SK-N-SH (cell line): ENCODE measurements around the gene TTC17. TPM values are rescaled to one million over a fixed set of nuclear protein-coding genes. Genes with fewer than 3 reads are reported as not detected.

ENCODE experiments used
- CTCF ChIA-PET: fragments of 300-600, 350-600 bp; formaldehyde crosslinking; extraction: SDS; loops from one replicate; lab custom pipeline; 2021; lab: Yijun Ruan, JAX
- POLR2A ChIA-PET: fragments of 350-600 bp; sonication (Branson Sonifier 250); formaldehyde crosslinking; extraction: SDS; loops from one replicate; lab custom pipeline; 2020; ENCODE audit warnings: antibody characterized with exemption, inconsistent platforms; lab: Yijun Ruan, JAX
- DNase-seq: peaks from one replicate; pipeline ENCODE4 v3.0.0; 2012
- H2AFZ ChIP-seq: fragments of 200-600 bp; sonication (generic); 2 replicates; pipeline ENCODE4 v1.8.1; 2016; ENCODE audit warnings: antibody characterized with exemption, mild to moderate bottlenecking, low read depth
- H3F3A ChIP-seq: fragments of 200-600 bp; sonication (generic); replicated peaks from 2 replicates; pipeline ENCODE3; 2016; ENCODE audit warnings: antibody characterized with exemption, mild to moderate bottlenecking; ENCODE audit not compliant: insufficient read depth
- H3K27ac ChIP-seq, 2 experiments: fragments of 200-500 bp in 1 of 2; fragments of 200-600 bp in 1 of 2; sonication (Bioruptor generic) in 1 of 2; sonication (generic), shearing (Covaris generic) in 1 of 2; 2 replicates each; pipeline versions ENCODE4 v1.5.1 to v1.6.1; 2014 to 2016; ENCODE audit warnings: low read depth in 2 of 2, inconsistent platforms in 1 of 2, low read length in 1 of 2, mild to moderate bottlenecking in 1 of 2, mixed read lengths in 1 of 2
- H3K27me3 ChIP-seq: fragments of 200-600 bp; sonication (generic), shearing (Covaris generic); 2 replicates; pipeline ENCODE4 v1.6.1; 2016; ENCODE audit warnings: mixed run types; ENCODE audit not compliant: insufficient read depth
- H3K36me3 ChIP-seq, 2 experiments: fragments of 200-500 bp in 1 of 2; fragments of 200-600 bp in 1 of 2; sonication (Bioruptor generic) in 1 of 2; sonication (generic) in 1 of 2; replicated peaks in 1 of 2; 2 replicates each; pipeline versions ENCODE3 to v1.5.1; 2014 to 2016; ENCODE audit warnings: low read length in 1 of 2, mild to moderate bottlenecking in 1 of 2; ENCODE audit not compliant: insufficient read depth in 2 of 2, control insufficient read depth in 1 of 2
- H3K4me1 ChIP-seq, 2 experiments: fragments of 200-500 bp in 1 of 2; fragments of 200-600 bp in 1 of 2; sonication (Bioruptor generic) in 1 of 2; sonication (generic), shearing (Covaris generic) in 1 of 2; 2 replicates each; pipeline versions ENCODE4 v1.5.1 to v1.6.1; 2014 to 2016; ENCODE audit warnings: low read depth in 1 of 2, low read length in 1 of 2, mixed run types in 1 of 2; ENCODE audit not compliant: insufficient read depth in 2 of 2, control insufficient read depth in 1 of 2
- H3K4me2 ChIP-seq: fragments of 200-600 bp; sonication (generic), shearing (Covaris generic); 2 replicates; pipeline ENCODE4 v1.6.1; 2017; ENCODE audit warnings: mixed run types
- H3K4me3 ChIP-seq, 2 experiments: fragments of 200-500 bp in 1 of 2; fragments of 200-600 bp in 1 of 2; sonication (Bioruptor generic) in 1 of 2; sonication (generic), shearing (Covaris generic) in 1 of 2; 2 replicates each; pipeline versions ENCODE4 v1.5.1 to v1.8.1; 2014 to 2016; ENCODE audit warnings: low read depth in 2 of 2, inconsistent platforms in 1 of 2, low read length in 1 of 2, mild to moderate bottlenecking in 1 of 2, mixed read lengths in 1 of 2, moderate library complexity in 1 of 2
- H3K79me2 ChIP-seq: fragments of 200-600 bp; sonication (generic); 2 replicates; pipeline ENCODE4 v1.8.1; 2017; ENCODE audit warnings: mild to moderate bottlenecking; ENCODE audit not compliant: insufficient read depth
- H3K9ac ChIP-seq: fragments of 200-600 bp; sonication (generic); 2 replicates; pipeline ENCODE4 v1.6.1; 2017; ENCODE audit warnings: mixed run types
- H3K9me2 ChIP-seq: fragments of 200-600 bp; sonication (generic); 2 replicates; pipeline ENCODE4 v1.6.1; 2017; ENCODE audit warnings: mixed run types
- H3K9me3 ChIP-seq: fragments of 200-600 bp; sonication (generic); 2 replicates; pipeline ENCODE4 v1.6.1; 2017; ENCODE audit warnings: mixed run types, mild to moderate bottlenecking, moderate library complexity
- H4K20me1 ChIP-seq: fragments of 200-600 bp; sonication (generic); 2 replicates; pipeline ENCODE4 v1.6.1; 2017; ENCODE audit warnings: mild to moderate bottlenecking, mixed run types; ENCODE audit not compliant: insufficient read depth
- CHD2 ChIP-seq: fragments of 150-350 bp; IDR thresholded peaks from 2 replicates; pipeline ENCODE4 v1.6.1; 2018; ENCODE audit warnings: low read length; ENCODE audit not compliant: partially characterized antibody
- ELF1 ChIP-seq: IDR thresholded peaks from 2 replicates; pipeline ENCODE4 v1.4.0; 2012
- EP300 ChIP-seq, 2 experiments: IDR thresholded peaks; 2 replicates each; pipeline versions ENCODE4 v1.4.0 to v1.6.1; 2012; ENCODE audit warnings: borderline replicate concordance in 1 of 2, low read depth in 1 of 2, low read length in 1 of 2
- FOSL2 ChIP-seq: IDR thresholded peaks from 2 replicates; pipeline ENCODE4 v1.4.0; 2012; ENCODE audit warnings: low read depth, mild to moderate bottlenecking, moderate library complexity, borderline replicate concordance
- GATA2 ChIP-seq: sonication (generic); formaldehyde crosslinking; IDR thresholded peaks from 2 replicates; pipeline ENCODE4 v1.5.0; 2020; ENCODE audit warnings: mild to moderate bottlenecking, missing genetic modification reagents
- IRF3 ChIP-seq: fragments of 150-350 bp; IDR thresholded peaks from 2 replicates; pipeline ENCODE4 v1.6.1; 2016; ENCODE audit warnings: mild to moderate bottlenecking, low read depth, low read length
- JUND ChIP-seq: IDR thresholded peaks from 2 replicates; pipeline ENCODE4 v1.4.0; 2012
- MAX ChIP-seq: IDR thresholded peaks from 2 replicates; pipeline ENCODE4 v1.4.0; 2012; ENCODE audit warnings: low read depth
- MEF2A ChIP-seq: IDR thresholded peaks from 2 replicates; pipeline ENCODE4 v1.4.0; 2012; ENCODE audit warnings: low read depth, borderline replicate concordance
- MXI1 ChIP-seq: IDR thresholded peaks from 2 replicates; pipeline ENCODE4 v1.6.1; 2012; ENCODE audit warnings: mild to moderate bottlenecking, low read depth, low read length, improper control_type of control experiment
- NFIC ChIP-seq: IDR thresholded peaks from 2 replicates; pipeline ENCODE4 v1.4.0; 2012; ENCODE audit warnings: borderline replicate concordance
- POLR2AphosphoS5 ChIP-seq: IDR thresholded peaks from 2 replicates; pipeline ENCODE4 v1.6.1; 2012; ENCODE audit warnings: low read depth, low read length
- RCOR1 ChIP-seq: fragments of 150-350 bp; IDR thresholded peaks from 2 replicates; pipeline ENCODE4 v1.6.1; 2017; ENCODE audit warnings: antibody characterized with exemption, low read length
- RFX5 ChIP-seq: IDR thresholded peaks from 2 replicates; pipeline ENCODE4 v1.6.1; 2012; ENCODE audit warnings: mild to moderate bottlenecking, improper control_type of control experiment, low read length
- TAF1 ChIP-seq: IDR thresholded peaks from 2 replicates; pipeline ENCODE4 v1.6.1; 2012; ENCODE audit warnings: low read depth, mild to moderate bottlenecking, low read length, moderate library complexity, borderline replicate concordance
- TCF12 ChIP-seq: IDR thresholded peaks from 2 replicates; pipeline ENCODE4 v1.4.0; 2012
- USF2 ChIP-seq: fragments of 150-350 bp; IDR thresholded peaks from 2 replicates; pipeline ENCODE4 v1.6.1; 2017; ENCODE audit warnings: antibody characterized with exemption, low read length, low read depth, borderline replicate concordance
- YY1 ChIP-seq: IDR thresholded peaks from 2 replicates; pipeline ENCODE4 v1.4.0; 2012; ENCODE audit warnings: low read depth, mild to moderate bottlenecking
- ZBTB33 ChIP-seq: IDR thresholded peaks from 2 replicates; pipeline ENCODE4 v1.4.0; 2012; ENCODE audit warnings: low read depth, borderline replicate concordance
- WGBS: methylation state at CpG from one replicate; pipeline ENCODE4 v1.1.6; 2017; ENCODE audit warnings: low lambda C conversion rate; 5-methylcytosine and 5-hydroxymethylcytosine counted together
- polyA plus RNA-seq, 3 experiments: library from polyadenylated mRNA; depleted of rRNA; stranded (reverse); fragments of >200 nt; gene quantifications; 2 replicates each; pipeline ENCODE4 v1.2.3, GENCODE V29; 2012
- TF ChIP-seq, protein P1 (sequence below): IDR thresholded peaks from 2 replicates; pipeline ENCODE4; 2012

TTC17 gene
- polyA plus RNA-seq, 1 of the 3 experiments (the other 2 are of a cell fraction), result 66.0 TPM

GRCh38 chr11:43492701-43493100 lies 134.0 kb downstream of the TTC17 start:
- TF ChIP-seq USF2 (no peak), TCF12 (no peak)
- Histone ChIP-seq H3K27ac (no peak overlapping the region), H3K4me3 (no peak overlapping the region), H3K79me2 (no peaks in the 10 kb centered on the region), H3K9me2 (no peaks in the 10 kb centered on the region), H3K4me2 (no peak overlapping the region), H3F3A (no peaks in the 10 kb centered on the region), H3K9me3 (no peaks in the 10 kb centered on the region), H3K9ac (no peak overlapping the region), H2AFZ (no peak overlapping the region), H3K27me3 (no peaks in the 10 kb centered on the region), H3K36me3 (peaks cover 28 to 60% of the 10 kb centered on the region in 2 experiments), H4K20me1 (no peaks in the 10 kb centered on the region), H3K4me1 (no peaks in the 10 kb centered on the region)
- WGBS, result 97% methylated on average over 5 of the region's 5 CpGs
- CTCF ChIA-PET, result no interaction called here
- no peak for DNase-seq
- POLR2A ChIA-PET, result no interaction called here

- H2AFZ ChIP-seq, result no peak overlapping the region
- 90% methylated on average over 5 of the region's 5 CpGs for WGBS
- no peaks in the 10 kb centered on the region for H3K27me3 ChIP-seq
- no peaks in the 10 kb centered on the region for H3K9me2 ChIP-seq
- TF ChIP-seq TAF1, result no peak
- no peak for TF ChIP-seq TCF12
- no peak for TF ChIP-seq CHD2
- no peak for TF ChIP-seq RFX5
- TF ChIP-seq MEF2A, result no peak
- no peak for TF ChIP-seq POLR2AphosphoS5
- TF ChIP-seq, protein P1, sequence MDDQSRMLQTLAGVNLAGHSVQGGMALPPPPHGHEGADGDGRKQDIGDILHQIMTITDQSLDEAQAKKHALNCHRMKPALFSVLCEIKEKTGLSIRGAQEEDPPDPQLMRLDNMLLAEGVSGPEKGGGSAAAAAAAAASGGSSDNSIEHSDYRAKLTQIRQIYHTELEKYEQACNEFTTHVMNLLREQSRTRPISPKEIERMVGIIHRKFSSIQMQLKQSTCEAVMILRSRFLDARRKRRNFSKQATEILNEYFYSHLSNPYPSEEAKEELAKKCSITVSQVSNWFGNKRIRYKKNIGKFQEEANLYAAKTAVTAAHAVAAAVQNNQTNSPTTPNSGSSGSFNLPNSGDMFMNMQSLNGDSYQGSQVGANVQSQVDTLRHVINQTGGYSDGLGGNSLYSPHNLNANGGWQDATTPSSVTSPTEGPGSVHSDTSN, result no peak
- no peak for TF ChIP-seq GATA2 (CRISPR knock-in tag)
- no peak for TF ChIP-seq EP300 (IDR thresholded peaks at IDR 0.05; ENCODE audit: borderline replicate concordance in 1 of 2, low read depth in 1 of 2, low read length in 1 of 2)
- TF ChIP-seq RCOR1, result no peak
- TF ChIP-seq, all 33 proteins: peak for 0
- H4K20me1 ChIP-seq, result no peaks in the 10 kb centered on the region
- H3K36me3 ChIP-seq, result peaks cover 28 to 60% of the 10 kb centered on the region in 2 experiments
- no peaks in the 10 kb centered on the region for H3F3A ChIP-seq
- H3K4me3 ChIP-seq, result no peak overlapping the region
- H3K79me2 ChIP-seq, result no peaks in the 10 kb centered on the region
- H3K4me2 ChIP-seq, result no peak overlapping the region
- POLR2A ChIA-PET, result no interaction called here
- H3K27ac ChIP-seq, result no peak overlapping the region
- H3K4me1 ChIP-seq, result no peaks in the 10 kb centered on the region
- DNase-seq, result no peak
- CTCF ChIA-PET, result no interaction called here
- no peak overlapping the region for H3K9ac ChIP-seq
- H3K9me3 ChIP-seq, result no peaks in the 10 kb centered on the region
Observed at GRCh38 chr11:43493431-43493830, 134.7 kb downstream of the TTC17 start.

GRCh38 chr11:43497144-43497543 lies 138.4 kb downstream of the TTC17 start:
- POLR2A ChIA-PET, result no interaction called here
- CTCF ChIA-PET, result no interaction called here
- TF ChIP-seq MXI1 (no peak), YY1 (no peak), ELF1 (no peak), FOSL2 (no peak), JUND (no peak), POLR2AphosphoS5 (no peak), NFIC (no peak), MAX (no peak), IRF3 (no peak), ZBTB33 (no peak)

More at GRCh38 chr11:43497144-43497543, 138.4 kb downstream of the TTC17 start:
- Histone ChIP-seq H3K27me3 (no peaks in the 10 kb centered on the region), H3K9me3 (no peaks in the 10 kb centered on the region), H3K4me3 (no peak overlapping the region), H3K36me3 (peaks cover 10 to 33% of the 10 kb centered on the region in 2 experiments), H2AFZ (no peak overlapping the region), H3F3A (no peaks in the 10 kb centered on the region), H3K4me1 (no peaks in the 10 kb centered on the region), H3K9ac (no peak overlapping the region), H3K27ac (no peak overlapping the region), H3K9me2 (no peaks in the 10 kb centered on the region), H3K4me2 (no peak overlapping the region), H4K20me1 (no peaks in the 10 kb centered on the region), H3K79me2 (no peaks in the 10 kb centered on the region)
- DNase-seq, result no peak
- 100% methylated on average over 1 of the region's 1 CpG for WGBS
